CD14-positive monocyte (primary cell): ENCODE results near the gene CAPG. TPM values are rescaled to one million over a fixed set of nuclear protein-coding genes. Genes with fewer than 3 reads are reported as not detected.

Experiments
- DNase-seq, 3 donors: peaks; one replicate each; pipeline ENCODE4 v3.0.0-alpha.2; 2011 to 2022
- H2AFZ ChIP-seq: 2 replicates; pipeline ENCODE4 v1.6.0; 2012; ENCODE audit warnings: mild to moderate bottlenecking, low read depth, low read length, inconsistent platforms; ENCODE audit not compliant: insufficient read depth, poor library complexity, severe bottlenecking
- H3K27ac ChIP-seq, 2 donors: 1 replicate in 1 of 2; 2 replicates in 1 of 2; pipeline ENCODE4 v1.5.1; 2012 to 2013; ENCODE audit warnings: low read length in 2 of 2, control low read depth in 1 of 2, inconsistent platforms in 1 of 2, low read depth in 1 of 2, mild to moderate bottlenecking in 1 of 2
- H3K27me3 ChIP-seq, 2 donors: one replicate each; pipeline versions ENCODE4 v1.6.0 to v1.6.1; 2011 to 2013; ENCODE audit warnings: low read length in 2 of 2; ENCODE audit not compliant: control insufficient read depth in 2 of 2, insufficient read depth in 2 of 2
- H3K36me3 ChIP-seq, 2 donors: replicated peaks in 1 of 2; 1 replicate in 1 of 2; 2 replicates in 1 of 2; pipeline versions ENCODE4 v1.5.1 to v1.6.1; 2012 to 2013; ENCODE audit warnings: low read length in 2 of 2, control low read depth in 1 of 2, inconsistent platforms in 1 of 2, mild to moderate bottlenecking in 1 of 2; ENCODE audit not compliant: insufficient read depth in 2 of 2, control insufficient read depth in 1 of 2
- H3K4me1 ChIP-seq, 2 donors: 1 replicate in 1 of 2; 2 replicates in 1 of 2; pipeline versions ENCODE4 v1.5.1 to v1.6.1; 2012 to 2013; ENCODE audit warnings: low read length in 2 of 2, control low read depth in 1 of 2, inconsistent platforms in 1 of 2, mild to moderate bottlenecking in 1 of 2, moderate library complexity in 1 of 2; ENCODE audit not compliant: insufficient read depth in 2 of 2, control insufficient read depth in 1 of 2
- H3K4me2 ChIP-seq: replicated peaks from 2 replicates; pipeline ENCODE3; 2012; ENCODE audit warnings: low read length, moderate library complexity, mild to moderate bottlenecking; ENCODE audit not compliant: poor library complexity, severe bottlenecking; ENCODE audit errors: extremely low read depth
- H3K4me3 ChIP-seq, 3 experiments: fragments of 200-600 bp in 1 of 3; sonication (generic) in 1 of 3; replicated peaks in 1 of 3; 1 replicate in 2 of 3; 2 replicates in 1 of 3; pipeline ENCODE4 v1.5.1; 2011 to 2013; ENCODE audit warnings: low read length in 3 of 3, mild to moderate bottlenecking in 3 of 3, control low read depth in 2 of 3, low read depth in 2 of 3, inconsistent platforms in 1 of 3, moderate library complexity in 1 of 3
- H3K79me2 ChIP-seq: 2 replicates; pipeline ENCODE4 v1.6.0; 2012; ENCODE audit warnings: mild to moderate bottlenecking, control low read depth, inconsistent platforms, low read length, moderate library complexity; ENCODE audit not compliant: insufficient read depth
- H3K9ac ChIP-seq: 2 replicates; pipeline ENCODE4 v1.6.0; 2017; ENCODE audit warnings: low read length, mild to moderate bottlenecking; ENCODE audit not compliant: insufficient read depth, poor library complexity, severe bottlenecking
- H3K9me3 ChIP-seq, 2 donors: replicated peaks in 1 of 2; 1 replicate in 1 of 2; 2 replicates in 1 of 2; pipeline versions ENCODE4 v1.5.1 to v1.6.1; 2012 to 2013; ENCODE audit warnings: low read length in 2 of 2, control low read depth in 1 of 2; ENCODE audit not compliant: control insufficient read depth in 1 of 2, insufficient read depth in 1 of 2
- H4K20me1 ChIP-seq: 2 replicates; pipeline ENCODE4 v1.6.0; 2012; ENCODE audit warnings: mild to moderate bottlenecking, low read length, control low read depth, moderate library complexity; ENCODE audit not compliant: insufficient read depth
- H3K27ac Mint-ChIP-seq, 7 donors: one replicate each; pipeline ENCODE4 v1.8.0; 2020; ENCODE audit warnings: mild to moderate bottlenecking in 7 of 7, mixed read lengths in 7 of 7, moderate library complexity in 6 of 7, inconsistent platforms in 2 of 7
- H3K27me3 Mint-ChIP-seq, 3 donors: one replicate each; pipeline ENCODE4 v1.8.0; 2021 to 2022; ENCODE audit warnings: low read depth in 3 of 3, mild to moderate bottlenecking in 3 of 3, mixed read lengths in 3 of 3, moderate library complexity in 3 of 3, inconsistent platforms in 1 of 3
- H3K36me3 Mint-ChIP-seq, 2 donors: one replicate each; pipeline ENCODE4 v1.8.0; 2020; ENCODE audit warnings: mixed read lengths in 2 of 2, inconsistent platforms in 1 of 2, mild to moderate bottlenecking in 1 of 2
- H3K4me1 Mint-ChIP-seq: one replicate; pipeline ENCODE4 v1.8.0; 2020; ENCODE audit warnings: mild to moderate bottlenecking, mixed read lengths
- H3K4me3 Mint-ChIP-seq, 2 donors: one replicate each; pipeline ENCODE4 v1.8.0; 2020; ENCODE audit warnings: mild to moderate bottlenecking in 2 of 2, mixed read lengths in 2 of 2, moderate library complexity in 1 of 2
- H3K9me3 Mint-ChIP-seq, 7 donors: one replicate each; pipeline ENCODE4 v1.8.0; 2020 to 2022; ENCODE audit warnings: mixed read lengths in 7 of 7, mild to moderate bottlenecking in 6 of 7, moderate library complexity in 6 of 7, inconsistent platforms in 2 of 7
- CTCF ChIP-seq: fragments of 200-600 bp; IDR thresholded peaks from one replicate; pipeline ENCODE4 v1.8.0; 2022; ENCODE audit warnings: antibody characterized with exemption, mild to moderate bottlenecking
- WGBS: methylation state at CpG from one replicate; pipeline ENCODE4 v1.1.5; 2013; ENCODE audit warnings: missing lambda C conversion rate; ENCODE audit not compliant: insufficient coverage; 5-methylcytosine and 5-hydroxymethylcytosine counted together
- intact Hi-C, 2 donors: fragments of 100-400 bp; cut with micrococcal nuclease; formaldehyde crosslinking; loops; one replicate each; pipeline versions ENCODE4 v1.15.0 to v1.15.1; 2023
- polyA plus RNA-seq, 3 donors: library from polyadenylated mRNA; depleted of rRNA in 1 of 3; unstranded in 2 of 3; stranded (reverse) in 1 of 3; fragments of 300-500 nt in 2 of 3; fragments of >200 nt in 1 of 3; fragmentation: Illumina TruSeq in 2 of 3; gene quantifications; 1 replicate in 2 of 3; 2 replicates in 1 of 3; pipeline ENCODE4 v1.2.3, GENCODE V29; 2012 to 2021

The CAPG gene
- polyA plus RNA-seq, 3 donors = 474 to 847 (median 631) TPM

GRCh38 chr2:85394261-85394681, 15.9 kb downstream of the CAPG start:
- intact Hi-C loops = no loop called here
- Mint-ChIP-seq H3K9me3 (no peaks in the 10 kb centered on the region), H3K4me1 (peaks cover 6% of the 10 kb centered on the region), H3K36me3 (peaks cover 72 to 99% of the 10 kb centered on the region in 2 donors), H3K4me3 (no peak overlapping the region), H3K27ac (peak overlapping the region in 2 of 7 donors; percentile 31 to 37), H3K27me3 (no peaks in the 10 kb centered on the region)
- 100% methylated on average over 4 of the region's 4 CpGs for WGBS
- Histone ChIP-seq H3K36me3 (peaks cover 91 to 100% of the 10 kb centered on the region in 2 donors), H4K20me1 (peaks cover 53% of the 10 kb centered on the region), H3K4me2 (no peak overlapping the region), H3K4me1 (peaks cover 0 to 6% of the 10 kb centered on the region in 2 donors), H3K9ac (no peak overlapping the region), H3K27ac (peak overlapping the region in 1 of 2 donors; percentile 51), H3K9me3 (no peaks in the 10 kb centered on the region), H2AFZ (no peak overlapping the region), H3K4me3 (no peak overlapping the region), H3K79me2 (peaks cover 9% of the 10 kb centered on the region), H3K27me3 (no peaks in the 10 kb centered on the region)
- no peak for DNase-seq
- TF ChIP-seq CTCF = no peak

- 97% methylated on average over 4 of the region's 4 CpGs for WGBS
Measured at GRCh38 chr2:85393836-85394235, 16.3 kb downstream of the CAPG start.

More at GRCh38 chr2:85393836-85394235, 16.3 kb downstream of the CAPG start:
- Histone ChIP-seq H3K4me1 (peaks cover 0 to 6% of the 10 kb centered on the region in 2 donors), H2AFZ (no peak overlapping the region), H3K27ac (peak overlapping the region in 1 of 2 donors; percentile 51), H3K4me3 (no peak overlapping the region), H3K9ac (no peak overlapping the region), H3K27me3 (no peaks in the 10 kb centered on the region), H4K20me1 (peaks cover 55% of the 10 kb centered on the region), H3K79me2 (peaks cover 7% of the 10 kb centered on the region), H3K4me2 (no peak overlapping the region), H3K36me3 (peaks cover 91 to 100% of the 10 kb centered on the region in 2 donors), H3K9me3 (no peaks in the 10 kb centered on the region)
- intact Hi-C loops = no loop called here
- no peaks in the 10 kb centered on the region for H3K27me3 Mint-ChIP-seq
- no peaks in the 10 kb centered on the region for H3K9me3 Mint-ChIP-seq
- H3K4me1 Mint-ChIP-seq = peaks cover 6% of the 10 kb centered on the region
- H3K36me3 Mint-ChIP-seq = peaks cover 72 to 99% of the 10 kb centered on the region in 2 donors
- H3K4me3 Mint-ChIP-seq = no peak overlapping the region
- no peak for DNase-seq
- H3K27ac Mint-ChIP-seq = peak overlapping the region in 3 of 7 donors; percentile 27 to 31 (median 29)
- no peak for TF ChIP-seq CTCF
